Mesendoderm (in vitro differentiated cells): Measurements from ENCODE around the gene RSBN1.

Experiments used
- DNase-seq: peaks from one replicate; pipeline ENCODE4 v3.0.0; 2013
- H2AK5ac ChIP-seq: 2 replicates; pipeline ENCODE4 v1.6.1; 2013; ENCODE audit warnings: low read length, inconsistent platforms
- H2BK120ac ChIP-seq: 2 replicates; pipeline ENCODE4 v1.6.1; 2013; ENCODE audit warnings: low read depth, mild to moderate bottlenecking, low read length, moderate library complexity, mixed read lengths
- H2BK15ac ChIP-seq: replicated peaks from 2 replicates; pipeline ENCODE4 v1.6.1; 2013; ENCODE audit warnings: low read depth, mild to moderate bottlenecking, moderate library complexity
- H2BK5ac ChIP-seq: 2 replicates; pipeline ENCODE4 v1.6.1; 2013; ENCODE audit warnings: low read length, inconsistent platforms
- H3K18ac ChIP-seq: 2 replicates; pipeline ENCODE4 v1.6.1; 2013; ENCODE audit warnings: mild to moderate bottlenecking, low read length, mixed read lengths
- H3K23ac ChIP-seq: one replicate; pipeline ENCODE4 v1.6.1; 2013; ENCODE audit warnings: low read length
- H3K27ac ChIP-seq: 2 replicates; pipeline ENCODE4 v1.5.1; 2013; ENCODE audit warnings: low read depth, mild to moderate bottlenecking, inconsistent platforms, low read length, moderate library complexity
- H3K27me3 ChIP-seq: 2 replicates; pipeline ENCODE4 v1.6.1; 2013; ENCODE audit warnings: low read length, control low read depth, mild to moderate bottlenecking, inconsistent platforms; ENCODE audit not compliant: insufficient read depth, poor library complexity
- H3K36me3 ChIP-seq: 2 replicates; pipeline ENCODE4 v1.6.1; 2013; ENCODE audit warnings: low read length, inconsistent platforms; ENCODE audit not compliant: control insufficient read depth, insufficient read depth
- H3K4ac ChIP-seq: one replicate; pipeline ENCODE4 v1.6.1; 2013; ENCODE audit warnings: low read depth, mild to moderate bottlenecking, low read length, moderate library complexity
- H3K4me1 ChIP-seq: 2 replicates; pipeline ENCODE4 v1.6.1; 2013; ENCODE audit warnings: low read depth, low read length, inconsistent platforms; ENCODE audit not compliant: control insufficient read depth
- H3K4me2 ChIP-seq: 2 replicates; pipeline ENCODE4 v1.6.1; 2013; ENCODE audit warnings: low read length
- H3K4me3 ChIP-seq: 2 replicates; pipeline ENCODE4 v1.5.1; 2013; ENCODE audit warnings: mild to moderate bottlenecking, low read length
- H3K56ac ChIP-seq: one replicate; pipeline ENCODE4 v1.6.1; 2013; ENCODE audit warnings: low read length
- H3K79me1 ChIP-seq: 2 replicates; pipeline ENCODE4 v1.6.1; 2013; ENCODE audit warnings: low read length, inconsistent platforms
- H3K79me2 ChIP-seq: 2 replicates; pipeline ENCODE4 v1.6.1; 2013; ENCODE audit warnings: mild to moderate bottlenecking, low read length; ENCODE audit not compliant: control insufficient read depth, insufficient read depth
- H3K9ac ChIP-seq: 2 replicates; pipeline ENCODE4 v1.6.1; 2013; ENCODE audit warnings: low read length, inconsistent platforms
- H4K5ac ChIP-seq: one replicate; pipeline ENCODE4 v1.6.1; 2013; ENCODE audit warnings: low read length
- H4K8ac ChIP-seq: one replicate; pipeline ENCODE4 v1.6.1; 2013; ENCODE audit warnings: low read depth, mild to moderate bottlenecking, control low read depth, low read length, moderate library complexity
- WGBS: extraction: QIAGEN DNeasy Blood & Tissue Kit; methylation state at CpG from one replicate; pipeline ENCODE4 v1.1.7; 2013; ENCODE audit warnings: low lambda C conversion rate, missing lambda C conversion rate; ENCODE audit not compliant: insufficient coverage; ENCODE audit errors: extremely low coverage; 5-methylcytosine and 5-hydroxymethylcytosine counted together

The RSBN1 gene

GRCh38 chr1:113770031-113770430 lies 42.2 kb downstream of the RSBN1 start:
- Histone ChIP-seq H3K4me3 (no peak overlapping the region), H3K36me3 (peaks cover 2% of the 10 kb centered on the region), H3K79me2 (no peaks in the 10 kb centered on the region), H3K23ac (no peak overlapping the region), H3K4me2 (no peak overlapping the region), H3K9ac (no peak overlapping the region), H2BK120ac (no peak overlapping the region), H3K18ac (no peak overlapping the region), H3K27ac (no peak overlapping the region), H4K8ac (no peak overlapping the region), H2BK5ac (no peak overlapping the region), H3K56ac (no peak overlapping the region), H2AK5ac (no peak overlapping the region), H3K27me3 (no peaks in the 10 kb centered on the region), H3K79me1 (no peaks in the 10 kb centered on the region), H4K5ac (no peak overlapping the region), H2BK15ac (no peak overlapping the region), H3K4ac (no peak overlapping the region), H3K4me1 (no peaks in the 10 kb centered on the region)
- no CpG with 5 or more reads among the region's 1 CpG for WGBS
- DNase-seq, result no peak

GRCh38 chr1:113769601-113769970 lies 42.7 kb downstream of the RSBN1 start:
- no peaks in the 10 kb centered on the region for H3K79me1 ChIP-seq
- no peak overlapping the region for H3K56ac ChIP-seq
- no peaks in the 10 kb centered on the region for H3K27me3 ChIP-seq
- H3K23ac ChIP-seq, result no peak overlapping the region
- no peak overlapping the region for H3K27ac ChIP-seq
- DNase-seq, result no peak
- H3K18ac ChIP-seq, result no peak overlapping the region
- no peak overlapping the region for H3K4me3 ChIP-seq
- no peak overlapping the region for H3K4me2 ChIP-seq
- H3K9ac ChIP-seq, result no peak overlapping the region
- H2AK5ac ChIP-seq, result no peak overlapping the region
- H3K36me3 ChIP-seq, result peaks cover 2% of the 10 kb centered on the region
- no peaks in the 10 kb centered on the region for H3K79me2 ChIP-seq
- H4K5ac ChIP-seq, result no peak overlapping the region
- no peaks in the 10 kb centered on the region for H3K4me1 ChIP-seq
- H2BK120ac ChIP-seq, result no peak overlapping the region
- no peak overlapping the region for H3K4ac ChIP-seq
- H2BK15ac ChIP-seq, result no peak overlapping the region
- no peak overlapping the region for H2BK5ac ChIP-seq
- H4K8ac ChIP-seq, result no peak overlapping the region

GRCh38 chr1:113768916-113769600 lies 43.2 kb downstream of the RSBN1 start:
- no peak overlapping the region for H2AK5ac ChIP-seq
- WGBS, result no CpG with 5 or more reads among the region's 1 CpG

GRCh38 chr1:113765306-113766230 lies 46.7 kb downstream of the RSBN1 start:
- no peak for DNase-seq
- no peak overlapping the region for H3K4ac ChIP-seq
- peaks cover 2% of the 10 kb centered on the region for H3K36me3 ChIP-seq
- no peak overlapping the region for H2BK120ac ChIP-seq
- H3K79me1 ChIP-seq, result no peaks in the 10 kb centered on the region
- no peak overlapping the region for H3K4me2 ChIP-seq
- no peak overlapping the region for H3K18ac ChIP-seq
- no peak overlapping the region for H2BK15ac ChIP-seq
- no peak overlapping the region for H2AK5ac ChIP-seq
- H3K27ac ChIP-seq, result no peak overlapping the region
- no peaks in the 10 kb centered on the region for H3K79me2 ChIP-seq
- no peak overlapping the region for H4K5ac ChIP-seq
- H3K23ac ChIP-seq, result no peak overlapping the region
- no peak overlapping the region for H4K8ac ChIP-seq
- no peaks in the 10 kb centered on the region for H3K27me3 ChIP-seq
- H2BK5ac ChIP-seq, result no peak overlapping the region
- no peak overlapping the region for H3K4me3 ChIP-seq
- no peak overlapping the region for H3K56ac ChIP-seq
- H3K9ac ChIP-seq, result no peak overlapping the region
- H3K4me1 ChIP-seq, result no peaks in the 10 kb centered on the region
- WGBS, result no CpG with 5 or more reads among the region's 2 CpGs

More at GRCh38 chr1:113768916-113769600, 43.2 kb downstream of the RSBN1 start:
- no peak overlapping the region for H2BK5ac ChIP-seq
- H4K8ac ChIP-seq, result no peak overlapping the region
- no peak for DNase-seq
- no peak overlapping the region for H3K27ac ChIP-seq
- H3K9ac ChIP-seq, result no peak overlapping the region
- H3K4me3 ChIP-seq, result no peak overlapping the region
- no peaks in the 10 kb centered on the region for H3K79me1 ChIP-seq
- H3K4me1 ChIP-seq, result no peaks in the 10 kb centered on the region
- H4K5ac ChIP-seq, result no peak overlapping the region
- H3K4me2 ChIP-seq, result no peak overlapping the region
- H2BK120ac ChIP-seq, result no peak overlapping the region
- H2BK15ac ChIP-seq, result no peak overlapping the region
- no peaks in the 10 kb centered on the region for H3K79me2 ChIP-seq
- H3K36me3 ChIP-seq, result peaks cover 2% of the 10 kb centered on the region
- no peak overlapping the region for H3K4ac ChIP-seq
- no peaks in the 10 kb centered on the region for H3K27me3 ChIP-seq
- no peak overlapping the region for H3K56ac ChIP-seq
- H3K23ac ChIP-seq, result no peak overlapping the region
- H3K18ac ChIP-seq, result no peak overlapping the region

- DNase-seq, result no peak
- no peak overlapping the region for H3K56ac ChIP-seq
- no peak overlapping the region for H3K4me3 ChIP-seq
- no peaks in the 10 kb centered on the region for H3K4me1 ChIP-seq
- no peaks in the 10 kb centered on the region for H3K79me2 ChIP-seq
- no peak overlapping the region for H2BK5ac ChIP-seq
- H3K27ac ChIP-seq, result no peak overlapping the region
- H3K9ac ChIP-seq, result no peak overlapping the region
- H3K4me2 ChIP-seq, result no peak overlapping the region
- H3K4ac ChIP-seq, result no peak overlapping the region
- H3K23ac ChIP-seq, result no peak overlapping the region
- no peak overlapping the region for H2AK5ac ChIP-seq
- no peaks in the 10 kb centered on the region for H3K27me3 ChIP-seq
- H4K5ac ChIP-seq, result no peak overlapping the region
- no peak overlapping the region for H2BK15ac ChIP-seq
- no peak overlapping the region for H3K18ac ChIP-seq
- no peaks in the 10 kb centered on the region for H3K79me1 ChIP-seq
- H2BK120ac ChIP-seq, result no peak overlapping the region
- WGBS, result no CpG with 5 or more reads among the region's 2 CpGs
- peaks cover 2% of the 10 kb centered on the region for H3K36me3 ChIP-seq
- H4K8ac ChIP-seq, result no peak overlapping the region
Observed at GRCh38 chr1:113763661-113764060, 48.6 kb downstream of the RSBN1 start.
